HCT116 (cell line): Measurements from ENCODE around the gene KIF5C. TPM values are rescaled to one million over a fixed set of nuclear protein-coding genes. Genes with fewer than 3 reads are reported as not detected.

Experiments
- ATAC-seq: fragments of 200-7000 bp; cut with Tn5 transposase; 2 replicates; pipeline ENCODE4 v1.9.1; 2020; ENCODE audit warnings: mild to moderate bottlenecking, moderate library complexity
- BruUV-seq: library from RNA; stranded (reverse); fragments of 400-500 nt; replicated peaks from 2 replicates; lab custom pipeline; 2021; lab: Mats Ljungman, UMichigan
- CTCF ChIA-PET: fragments of 300-600 bp; sonication (Branson Sonifier 250); formaldehyde crosslinking; loops from one replicate; lab custom pipeline; 2021; ENCODE audit warnings: antibody characterized with exemption; lab: Charles Lee
- POLR2A ChIA-PET: fragments of 300-600, 350-600 bp; sonication (Branson Sonifier 250); formaldehyde crosslinking; loops from one replicate; lab custom pipeline; 2021; ENCODE audit warnings: antibody characterized with exemption; lab: Charles Lee
- RAD21 ChIA-PET, 2 experiments: fragments of 300-600 bp; sonication (Branson Sonifier 250); formaldehyde crosslinking; loops; one replicate each; lab custom pipeline; 2023; ENCODE audit warnings: low total read pairs in 2 of 2; ENCODE audit not compliant: uncharacterized antibody in 2 of 2, unreplicated experiment in 2 of 2, low non-redundant PET in 1 of 2; lab: Charles Lee
- DNase-seq: peaks from one replicate; pipeline ENCODE4 v3.0.0-alpha.2; 2010; ENCODE audit warnings: low read depth, low spot score
- H2AFZ ChIP-seq: fragments of 200-600 bp; shearing (Covaris generic), sonication (generic); 2 replicates; pipeline ENCODE4 v1.6.1; 2017; ENCODE audit warnings: low read depth, mixed run types, mixed read lengths, antibody characterized with exemption, low read length; ENCODE audit not compliant: poor library complexity, severe bottlenecking
- H3K27ac ChIP-seq: 2 replicates; pipeline ENCODE4 v1.5.1; 2012; ENCODE audit warnings: low read depth, low read length
- H3K27me3 ChIP-seq: fragments of 200-600 bp; sonication (generic); 2 replicates; pipeline ENCODE4 v1.6.1; 2016; ENCODE audit warnings: mixed run types, low read length, mixed read lengths; ENCODE audit not compliant: insufficient read depth
- H3K36me3 ChIP-seq, 2 experiments: fragments of 200-500 bp in 1 of 2; fragments of 200-600 bp in 1 of 2; sonication (Bioruptor generic) in 1 of 2; sonication (generic) in 1 of 2; 2 replicates each; pipeline versions ENCODE4 v1.5.1 to v1.6.1; 2014 to 2016; ENCODE audit warnings: low read length in 2 of 2, inconsistent platforms in 1 of 2, mixed read lengths in 1 of 2, mixed run types in 1 of 2; ENCODE audit not compliant: insufficient read depth in 2 of 2, control insufficient read depth in 1 of 2
- H3K4me1 ChIP-seq, 2 experiments: fragments of 200-600 bp in 1 of 2; sonication (generic) in 1 of 2; 2 replicates each; pipeline versions ENCODE4 v1.5.1 to v1.6.1; 2012 to 2017; ENCODE audit warnings: low read length in 2 of 2, inconsistent platforms in 1 of 2, mild to moderate bottlenecking in 1 of 2, mixed read lengths in 1 of 2, mixed run types in 1 of 2, moderate library complexity in 1 of 2; ENCODE audit not compliant: insufficient read depth in 2 of 2, control insufficient read depth in 1 of 2
- H3K4me2 ChIP-seq: fragments of 200-600 bp; sonication (generic); 2 replicates; pipeline ENCODE4 v1.6.1; 2017; ENCODE audit warnings: mixed run types, low read length, mixed read lengths
- H3K4me3 ChIP-seq, 2 experiments: fragments of 200-600 bp in 1 of 2; sonication (generic) in 1 of 2; replicated peaks in 1 of 2; 2 replicates each; pipeline ENCODE4 v1.5.1; 2011 to 2016; ENCODE audit warnings: low read length in 2 of 2, control low read depth in 1 of 2, low read depth in 1 of 2, mild to moderate bottlenecking in 1 of 2, mixed read lengths in 1 of 2, mixed run types in 1 of 2
- H3K79me2 ChIP-seq: fragments of 200-600 bp; sonication (generic); 2 replicates; pipeline ENCODE4 v1.6.1; 2017; ENCODE audit warnings: mild to moderate bottlenecking, mixed run types, low read length, moderate library complexity, mixed read lengths; ENCODE audit not compliant: insufficient read depth
- H3K9ac ChIP-seq: fragments of 200-600 bp; sonication (generic); 2 replicates; pipeline ENCODE4 v1.6.1; 2016; ENCODE audit warnings: low read length, mixed read lengths
- H3K9me2 ChIP-seq: fragments of 200-600 bp; sonication (generic), shearing (Covaris generic); 2 replicates; pipeline ENCODE4 v1.6.1; 2017; ENCODE audit warnings: mixed run types, mild to moderate bottlenecking, moderate library complexity; ENCODE audit not compliant: insufficient read depth
- H3K9me3 ChIP-seq, 2 experiments: fragments of 200-500 bp in 1 of 2; fragments of 200-600 bp in 1 of 2; sonication (Bioruptor generic) in 1 of 2; sonication (generic) in 1 of 2; 2 replicates each; pipeline ENCODE4 v1.6.1; 2014 to 2017; ENCODE audit warnings: low read length in 2 of 2, mixed read lengths in 2 of 2, inconsistent platforms in 1 of 2, low read depth in 1 of 2, mild to moderate bottlenecking in 1 of 2, mixed run types in 1 of 2, moderate library complexity in 1 of 2; ENCODE audit not compliant: control insufficient read depth in 1 of 2, insufficient read depth in 1 of 2
- H4K20me1 ChIP-seq: fragments of 200-600 bp; sonication (generic), shearing (Covaris generic); 2 replicates; pipeline ENCODE4 v1.6.1; 2017; ENCODE audit warnings: mixed run types, mild to moderate bottlenecking, moderate library complexity; ENCODE audit not compliant: insufficient read depth
- CBX3 ChIP-seq: IDR thresholded peaks from 2 replicates; pipeline ENCODE4 v1.6.1; 2012; ENCODE audit warnings: low read depth
- CTCF ChIP-seq, 3 experiments: fragments of 200-600 bp in 1 of 3; sonication (generic) in 1 of 3; IDR thresholded peaks in 2 of 3; conservative IDR thresholded peaks in 1 of 3; 2 replicates each; pipeline ENCODE4 v1.5.1; 2012 to 2017; ENCODE audit warnings: low read depth in 2 of 3, low read length in 2 of 3, antibody characterized with exemption in 1 of 3, borderline replicate concordance in 1 of 3, control low read depth in 1 of 3, mild to moderate bottlenecking in 1 of 3, mixed read lengths in 1 of 3, mixed run types in 1 of 3, moderate library complexity in 1 of 3; ENCODE audit not compliant: insufficient read depth in 1 of 3
- EGR1 ChIP-seq: IDR thresholded peaks from 2 replicates; pipeline ENCODE4 v1.6.1; 2012; ENCODE audit warnings: low read depth
- ELF1 ChIP-seq: IDR thresholded peaks from 2 replicates; pipeline ENCODE4 v1.6.1; 2012; ENCODE audit warnings: low read depth, borderline replicate concordance
- EZH2 ChIP-seq: fragments of 200-600 bp; sonication (generic); IDR thresholded peaks from 2 replicates; pipeline ENCODE4 v1.6.1; 2017; ENCODE audit warnings: antibody characterized with exemption, mixed run types
- JUND ChIP-seq: IDR thresholded peaks from 2 replicates; pipeline ENCODE4 v1.6.1; 2012
- MAX ChIP-seq: IDR thresholded peaks from 2 replicates; pipeline ENCODE4 v1.6.1; 2012
- RAD21 ChIP-seq: IDR thresholded peaks from 2 replicates; pipeline ENCODE4 v1.6.1; 2012; ENCODE audit warnings: low read depth, mild to moderate bottlenecking
- SIN3A ChIP-seq: IDR thresholded peaks from 2 replicates; pipeline ENCODE4 v1.6.1; 2012; ENCODE audit warnings: low read depth
- intact Hi-C: fragments of 100-400 bp; cut with micrococcal nuclease; formaldehyde crosslinking; loops from 2 replicates; pipeline ENCODE4 v1.10.0; 2022
- total RNA-seq: library from RNA; stranded (reverse); gene quantifications from one replicate; pipeline ENCODE4 v1.2.1, GENCODE V29; 2021; ENCODE audit not compliant: unreplicated experiment

The KIF5C gene
- total RNA-seq, 1 experiment from 2014 or later = 6.5 TPM

GRCh38 chr2:149027590-149028250 lies 152.7 kb downstream of the KIF5C start:
- H3K9me3 ChIP-seq = no peaks in the 10 kb centered on the region
- no peak for DNase-seq
- intact Hi-C loops = no loop called here
- no peak overlapping the region for H3K4me2 ChIP-seq
- H3K79me2 ChIP-seq = no peaks in the 10 kb centered on the region
- POLR2A ChIA-PET = no interaction called here
- no peak for TF ChIP-seq EZH2
- no peak for TF ChIP-seq RAD21
- no peak for TF ChIP-seq MAX
- TF ChIP-seq SIN3A = no peak
- TF ChIP-seq CTCF (IDR thresholded peaks at IDR 0.05 in 2 of 3, conservative IDR thresholded peaks at IDR 0.05 in 1 of 3; ENCODE audit: borderline replicate concordance in 1 of 3, insufficient read depth in 1 of 3, low read depth in 2 of 3, low read length in 2 of 3) = no peak
- TF ChIP-seq CBX3 = no peak
- no peak for TF ChIP-seq ELF1
- TF ChIP-seq JUND = no peak
- no peak for TF ChIP-seq EGR1
- H4K20me1 ChIP-seq = no peaks in the 10 kb centered on the region
- no peak overlapping the region for H3K9ac ChIP-seq
- H3K9me2 ChIP-seq = no peaks in the 10 kb centered on the region
- no peaks in the 10 kb centered on the region for H3K36me3 ChIP-seq
- H3K4me3 ChIP-seq = no peak overlapping the region
- H2AFZ ChIP-seq = no peak overlapping the region
- no TSS peak for BruUV-seq
- CTCF ChIA-PET = interaction anchor here (2.2 kb wide), 1 partner anchor 10 kb away, joined by 6 read pairs; no protein-coding TSS in a partner anchor
- no peak overlapping the region for H3K27ac ChIP-seq
- RAD21 ChIA-PET = no interaction called here
- no peak for ATAC-seq
- peaks cover 16% of the 10 kb centered on the region; the same call in 1 of the 2 replicates for H3K27me3 ChIP-seq
- peaks cover 0 to 7% of the 10 kb centered on the region in 2 experiments; a peak in 1 of 4 replicates for H3K4me1 ChIP-seq
